GM13977 (cell line): Measurements from ENCODE around the gene OMA1.

Experiments used
- DNase-seq: peaks from one replicate; pipeline ENCODE4 v3.0.0; 2012; ENCODE audit warnings: low spot score
- CTCF ChIP-seq: IDR thresholded peaks from 2 replicates; pipeline ENCODE4 v1.5.1; 2012; ENCODE audit warnings: mild to moderate bottlenecking, control low read depth; ENCODE audit not compliant: insufficient read depth; ENCODE audit errors: extremely low read depth, missing control alignments
- in situ Hi-C: fragments of 300-500 bp; cut with MboI; formaldehyde crosslinking; loops from one replicate; pipeline ENCODE4 v1.12.0; 2022; ENCODE audit warnings: low sequenced_read_pairs, low pct_unique_long_range_greater_than_20kb, mixed read lengths, inconsistent platforms; ENCODE audit not compliant: unreplicated experiment

The OMA1 gene

GRCh38 chr1:58447042-58447441, 99.5 kb downstream of the OMA1 start:
- in situ Hi-C loops, result no loop called here
- no peak for TF ChIP-seq CTCF
- no peak for DNase-seq

GRCh38 chr1:58446368-58446767, 100.2 kb downstream of the OMA1 start:
- in situ Hi-C loops, result no loop called here
- no peak for TF ChIP-seq CTCF
- DNase-seq, result no peak

GRCh38 chr1:58443986-58444868, 102.3 kb downstream of the OMA1 start:
- no peak for DNase-seq
- TF ChIP-seq CTCF, result no peak
- in situ Hi-C loops, result no loop called here

- no peak for DNase-seq
- no peak for TF ChIP-seq CTCF
- in situ Hi-C loops, result no loop called here
Observed at GRCh38 chr1:58442114-58442513, 104.4 kb downstream of the OMA1 start.

GRCh38 chr1:58441699-58442098, 104.8 kb downstream of the OMA1 start:
- DNase-seq, result no peak
- in situ Hi-C loops, result no loop called here
- no peak for TF ChIP-seq CTCF

- no peak for DNase-seq
- no peak for TF ChIP-seq CTCF
- in situ Hi-C loops, result no loop called here
Observed at GRCh38 chr1:58440696-58441095, 105.8 kb downstream of the OMA1 start.
